ENCODE data around the gene GPHB5.

GPHB5 gene

GRCh38 chr14:63322897-63323573 lies 4.3 kb upstream of the GPHB5 start:
- no peak for ATAC-seq
- no peak for TF ChIP-seq ESRRG (CRISPR knock-in tag; IDR thresholded peaks at IDR 0.05)
- TF ChIP-seq ARNTL (CRISPR knock-in tag; IDR thresholded peaks at IDR 0.05; ENCODE audit: borderline replicate concordance, low read depth), result no peak
- TF ChIP-seq CSRNP3 (CRISPR knock-in tag; IDR thresholded peaks at IDR 0.05), result no peak
- TF ChIP-seq PPARA (CRISPR knock-in tag; IDR thresholded peaks at IDR 0.05; ENCODE audit: borderline replicate concordance), result no peak
- TF ChIP-seq ZNF8 (CRISPR knock-in tag; IDR thresholded peaks at IDR 0.05), result no peak
- TF ChIP-seq, protein P1, sequence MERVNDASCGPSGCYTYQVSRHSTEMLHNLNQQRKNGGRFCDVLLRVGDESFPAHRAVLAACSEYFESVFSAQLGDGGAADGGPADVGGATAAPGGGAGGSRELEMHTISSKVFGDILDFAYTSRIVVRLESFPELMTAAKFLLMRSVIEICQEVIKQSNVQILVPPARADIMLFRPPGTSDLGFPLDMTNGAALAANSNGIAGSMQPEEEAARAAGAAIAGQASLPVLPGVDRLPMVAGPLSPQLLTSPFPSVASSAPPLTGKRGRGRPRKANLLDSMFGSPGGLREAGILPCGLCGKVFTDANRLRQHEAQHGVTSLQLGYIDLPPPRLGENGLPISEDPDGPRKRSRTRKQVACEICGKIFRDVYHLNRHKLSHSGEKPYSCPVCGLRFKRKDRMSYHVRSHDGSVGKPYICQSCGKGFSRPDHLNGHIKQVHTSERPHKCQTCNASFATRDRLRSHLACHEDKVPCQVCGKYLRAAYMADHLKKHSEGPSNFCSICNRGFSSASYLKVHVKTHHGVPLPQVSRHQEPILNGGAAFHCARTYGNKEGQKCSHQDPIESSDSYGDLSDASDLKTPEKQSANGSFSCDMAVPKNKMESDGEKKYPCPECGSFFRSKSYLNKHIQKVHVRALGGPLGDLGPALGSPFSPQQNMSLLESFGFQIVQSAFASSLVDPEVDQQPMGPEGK (CRISPR knock-in tag; IDR thresholded peaks at IDR 0.05; ENCODE audit: borderline replicate concordance), result no peak

DNA sequence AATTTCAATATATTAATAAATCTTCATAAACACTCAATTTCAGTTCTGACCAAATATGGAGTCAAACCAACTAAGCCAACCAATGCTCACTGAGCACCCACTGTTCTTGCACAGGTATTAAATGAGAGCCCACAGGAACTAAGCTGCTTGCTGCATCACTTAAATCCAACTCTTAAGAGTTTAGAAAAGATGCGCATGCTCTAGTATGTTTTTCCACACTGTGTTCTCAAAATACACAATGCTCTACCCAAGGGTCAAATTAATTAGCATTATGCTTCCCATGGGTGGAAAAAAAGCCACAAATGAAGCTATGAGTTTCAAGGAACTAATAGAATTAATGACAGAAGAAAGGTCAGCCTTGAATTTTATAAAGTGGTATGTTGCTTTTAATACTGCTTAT lies 3.7 kb upstream of the GPHB5 start:
- TF ChIP-seq CSDC2 (CRISPR knock-in tag; IDR thresholded peaks at IDR 0.05), result no peak
- no peak for TF ChIP-seq GLIS3 (CRISPR knock-in tag; IDR thresholded peaks at IDR 0.05)
- TF ChIP-seq RARB (CRISPR knock-in tag; IDR thresholded peaks at IDR 0.05), result no peak
- TF ChIP-seq ZFP30 (CRISPR knock-in tag; IDR thresholded peaks at IDR 0.05), result no peak
- no peak for TF ChIP-seq ZNF8 (CRISPR knock-in tag; IDR thresholded peaks at IDR 0.05)
- no peak for TF ChIP-seq TCF4 (CRISPR knock-in tag; IDR thresholded peaks at IDR 0.05; ENCODE audit: borderline replicate concordance)
- TF ChIP-seq ISL1 (CRISPR knock-in tag; IDR thresholded peaks at IDR 0.05), result no peak
- TF ChIP-seq, protein P2, sequence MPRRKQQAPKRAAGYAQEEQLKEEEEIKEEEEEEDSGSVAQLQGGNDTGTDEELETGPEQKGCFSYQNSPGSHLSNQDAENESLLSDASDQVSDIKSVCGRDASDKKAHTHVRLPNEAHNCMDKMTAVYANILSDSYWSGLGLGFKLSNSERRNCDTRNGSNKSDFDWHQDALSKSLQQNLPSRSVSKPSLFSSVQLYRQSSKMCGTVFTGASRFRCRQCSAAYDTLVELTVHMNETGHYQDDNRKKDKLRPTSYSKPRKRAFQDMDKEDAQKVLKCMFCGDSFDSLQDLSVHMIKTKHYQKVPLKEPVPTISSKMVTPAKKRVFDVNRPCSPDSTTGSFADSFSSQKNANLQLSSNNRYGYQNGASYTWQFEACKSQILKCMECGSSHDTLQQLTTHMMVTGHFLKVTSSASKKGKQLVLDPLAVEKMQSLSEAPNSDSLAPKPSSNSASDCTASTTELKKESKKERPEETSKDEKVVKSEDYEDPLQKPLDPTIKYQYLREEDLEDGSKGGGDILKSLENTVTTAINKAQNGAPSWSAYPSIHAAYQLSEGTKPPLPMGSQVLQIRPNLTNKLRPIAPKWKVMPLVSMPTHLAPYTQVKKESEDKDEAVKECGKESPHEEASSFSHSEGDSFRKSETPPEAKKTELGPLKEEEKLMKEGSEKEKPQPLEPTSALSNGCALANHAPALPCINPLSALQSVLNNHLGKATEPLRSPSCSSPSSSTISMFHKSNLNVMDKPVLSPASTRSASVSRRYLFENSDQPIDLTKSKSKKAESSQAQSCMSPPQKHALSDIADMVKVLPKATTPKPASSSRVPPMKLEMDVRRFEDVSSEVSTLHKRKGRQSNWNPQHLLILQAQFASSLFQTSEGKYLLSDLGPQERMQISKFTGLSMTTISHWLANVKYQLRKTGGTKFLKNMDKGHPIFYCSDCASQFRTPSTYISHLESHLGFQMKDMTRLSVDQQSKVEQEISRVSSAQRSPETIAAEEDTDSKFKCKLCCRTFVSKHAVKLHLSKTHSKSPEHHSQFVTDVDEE (CRISPR knock-in tag; IDR thresholded peaks at IDR 0.05), result no peak
- TF ChIP-seq PPARA (CRISPR knock-in tag; IDR thresholded peaks at IDR 0.05; ENCODE audit: borderline replicate concordance), result no peak
- TF ChIP-seq ZFP3 (CRISPR knock-in tag; IDR thresholded peaks at IDR 0.05), result no peak
- no peak for TF ChIP-seq ARNTL (CRISPR knock-in tag; IDR thresholded peaks at IDR 0.05; ENCODE audit: borderline replicate concordance, low read depth)
- TF ChIP-seq, protein P3, sequence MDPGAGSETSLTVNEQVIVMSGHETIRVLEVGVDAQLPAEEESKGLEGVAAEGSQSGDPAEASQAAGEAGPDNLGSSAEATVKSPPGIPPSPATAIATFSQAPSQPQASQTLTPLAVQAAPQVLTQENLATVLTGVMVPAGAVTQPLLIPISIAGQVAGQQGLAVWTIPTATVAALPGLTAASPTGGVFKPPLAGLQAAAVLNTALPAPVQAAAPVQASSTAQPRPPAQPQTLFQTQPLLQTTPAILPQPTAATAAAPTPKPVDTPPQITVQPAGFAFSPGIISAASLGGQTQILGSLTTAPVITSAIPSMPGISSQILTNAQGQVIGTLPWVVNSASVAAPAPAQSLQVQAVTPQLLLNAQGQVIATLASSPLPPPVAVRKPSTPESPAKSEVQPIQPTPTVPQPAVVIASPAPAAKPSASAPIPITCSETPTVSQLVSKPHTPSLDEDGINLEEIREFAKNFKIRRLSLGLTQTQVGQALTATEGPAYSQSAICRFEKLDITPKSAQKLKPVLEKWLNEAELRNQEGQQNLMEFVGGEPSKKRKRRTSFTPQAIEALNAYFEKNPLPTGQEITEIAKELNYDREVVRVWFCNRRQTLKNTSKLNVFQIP (CRISPR knock-in tag; IDR thresholded peaks at IDR 0.05; ENCODE audit: borderline replicate concordance, low read depth), result no peak
- no peak for ATAC-seq

DNA sequence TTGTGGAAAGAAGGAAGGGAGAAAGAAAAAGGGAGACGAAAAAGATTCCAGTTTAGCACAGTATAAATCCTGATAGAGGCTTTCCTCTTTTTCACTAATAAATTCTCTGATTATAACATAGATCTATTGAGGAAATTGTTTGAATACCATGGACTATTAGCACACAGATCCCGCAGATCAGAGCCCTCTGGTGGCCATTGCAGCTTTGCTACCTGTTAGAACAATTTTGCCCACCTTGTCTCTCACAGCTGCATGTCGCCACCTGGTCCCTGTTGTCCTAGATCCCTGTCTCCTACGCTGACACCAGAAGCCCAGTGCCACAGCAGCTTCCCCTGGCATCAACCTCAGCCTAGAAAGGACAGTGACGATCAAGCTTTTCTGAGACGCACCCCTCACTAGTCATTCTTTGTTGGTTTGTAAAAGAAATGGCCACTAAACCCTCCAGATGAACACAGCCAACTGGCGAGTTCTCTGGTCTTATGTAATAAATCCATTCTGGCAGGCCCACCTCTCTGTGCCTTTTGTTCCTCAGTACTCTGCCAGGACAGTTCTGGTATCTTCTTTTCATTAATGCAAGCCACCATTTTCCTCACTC lies 9.9 kb downstream of the GPHB5 start:
- ATAC-seq, result peak; percentile 44; the same call in 1 of the 3 replicates
- TF ChIP-seq TCF4 (CRISPR knock-in tag; IDR thresholded peaks at IDR 0.05; ENCODE audit: borderline replicate concordance) (no peak), ZFP3 (CRISPR knock-in tag; IDR thresholded peaks at IDR 0.05) (no peak), PPARA (CRISPR knock-in tag; IDR thresholded peaks at IDR 0.05; ENCODE audit: borderline replicate concordance) (no peak), ZNF8 (CRISPR knock-in tag; IDR thresholded peaks at IDR 0.05) (no peak), ISL1 (CRISPR knock-in tag; IDR thresholded peaks at IDR 0.05) (no peak), ESRRG (CRISPR knock-in tag; IDR thresholded peaks at IDR 0.05) (no peak), TOX (CRISPR knock-in tag; IDR thresholded peaks at IDR 0.05; ENCODE audit: borderline replicate concordance) (no peak), CREB5 (CRISPR knock-in tag; IDR thresholded peaks at IDR 0.05; ENCODE audit: low read depth) (no peak), SNAI2 (CRISPR knock-in tag; IDR thresholded peaks at IDR 0.05) (no peak), ARNTL (CRISPR knock-in tag; IDR thresholded peaks at IDR 0.05; ENCODE audit: borderline replicate concordance, low read depth) (no peak), RARB (CRISPR knock-in tag; IDR thresholded peaks at IDR 0.05) (no peak)
- TF ChIP-seq, protein P1 (CRISPR knock-in tag; IDR thresholded peaks at IDR 0.05; ENCODE audit: borderline replicate concordance), result no peak
- TF ChIP-seq, protein P2 (CRISPR knock-in tag; IDR thresholded peaks at IDR 0.05), result no peak
- TF ChIP-seq, protein P3 (CRISPR knock-in tag; IDR thresholded peaks at IDR 0.05; ENCODE audit: borderline replicate concordance, low read depth), result no peak

All from SK-N-SH treated with all-trans-retinoic acid at 6 μM for 48 hours (cell line).